GM12892 (cell line): ENCODE measurements around the gene EHD2.

Source experiments
- DNase-seq: peaks from one replicate; pipeline ENCODE4 v3.0.0; 2011; ENCODE audit not compliant: insufficient read length
- FAIRE-seq: peaks from 2 replicates; lab custom pipeline; 2011; peaks lifted over from hg19 to GRCh38; lab: Jason Lieb, UNC
- POLR2A ChIP-seq: IDR thresholded peaks from 2 replicates; pipeline ENCODE4 v1.6.1; 2011; ENCODE audit warnings: low read depth, low read length, control low read depth
- POLR2AphosphoS5 ChIP-seq: IDR thresholded peaks from 2 replicates; pipeline ENCODE4 v1.6.1; 2011; ENCODE audit warnings: low read depth, low read length, control low read depth
- TAF1 ChIP-seq: IDR thresholded peaks from 2 replicates; pipeline ENCODE4 v1.6.1; 2011; ENCODE audit warnings: low read depth, mild to moderate bottlenecking, control low read depth, low read length, borderline replicate concordance

Gene EHD2

GRCh38 chr19:47693489-47693888 is 19.7 kb upstream of the EHD2 start:
- TF ChIP-seq TAF1 (no peak), POLR2A (no peak), POLR2AphosphoS5 (no peak)
- FAIRE-seq = no peak
- no peak for DNase-seq

GRCh38 chr19:47693903-47694302 is 19.3 kb upstream of the EHD2 start:
- TF ChIP-seq POLR2AphosphoS5 (no peak), TAF1 (no peak), POLR2A (no peak)
- no peak for DNase-seq
- no peak for FAIRE-seq

DNA sequence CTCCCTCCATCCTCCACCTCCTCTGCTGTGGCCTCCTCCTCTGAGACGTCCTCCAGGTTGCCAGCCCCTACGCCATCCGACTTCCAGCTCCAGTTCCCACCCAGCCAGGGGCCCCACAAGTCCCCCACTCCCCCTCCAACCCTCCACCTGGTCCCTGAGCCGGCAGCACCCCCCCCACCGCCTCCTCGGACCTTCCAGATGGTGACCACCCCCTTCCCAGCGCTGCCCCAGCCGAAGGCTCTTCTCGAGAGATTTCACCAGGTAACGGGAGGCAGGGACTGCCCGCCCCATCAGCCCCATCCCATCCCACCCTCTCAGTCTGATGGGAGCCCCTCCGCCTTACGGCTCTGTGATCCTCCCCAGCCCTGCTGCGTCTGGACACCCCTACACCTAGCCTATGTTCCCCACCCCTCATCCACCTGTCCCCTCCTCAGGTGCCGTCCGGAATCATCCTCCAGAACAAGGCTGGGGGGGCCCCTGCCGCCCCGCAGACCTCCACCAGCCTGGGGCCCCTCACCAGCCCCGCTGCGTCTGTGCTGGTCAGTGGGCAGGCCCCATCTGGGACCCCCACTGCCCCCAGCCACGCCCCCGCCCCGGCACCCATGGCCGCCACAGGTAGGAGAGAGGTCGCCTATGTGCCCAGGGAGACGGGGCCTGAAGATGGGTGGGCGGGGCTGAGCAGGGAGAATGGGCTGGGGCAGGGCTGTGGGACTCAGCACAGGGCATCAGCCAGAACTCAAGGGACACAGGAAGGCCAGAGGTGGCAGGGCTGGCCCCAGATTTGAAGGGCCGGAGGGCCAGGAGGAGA is 18.6 kb upstream of the EHD2 start:
- no peak for TF ChIP-seq POLR2AphosphoS5
- no peak for TF ChIP-seq TAF1
- TF ChIP-seq POLR2A = no peak
- FAIRE-seq = no peak
- no peak for DNase-seq

DNA sequence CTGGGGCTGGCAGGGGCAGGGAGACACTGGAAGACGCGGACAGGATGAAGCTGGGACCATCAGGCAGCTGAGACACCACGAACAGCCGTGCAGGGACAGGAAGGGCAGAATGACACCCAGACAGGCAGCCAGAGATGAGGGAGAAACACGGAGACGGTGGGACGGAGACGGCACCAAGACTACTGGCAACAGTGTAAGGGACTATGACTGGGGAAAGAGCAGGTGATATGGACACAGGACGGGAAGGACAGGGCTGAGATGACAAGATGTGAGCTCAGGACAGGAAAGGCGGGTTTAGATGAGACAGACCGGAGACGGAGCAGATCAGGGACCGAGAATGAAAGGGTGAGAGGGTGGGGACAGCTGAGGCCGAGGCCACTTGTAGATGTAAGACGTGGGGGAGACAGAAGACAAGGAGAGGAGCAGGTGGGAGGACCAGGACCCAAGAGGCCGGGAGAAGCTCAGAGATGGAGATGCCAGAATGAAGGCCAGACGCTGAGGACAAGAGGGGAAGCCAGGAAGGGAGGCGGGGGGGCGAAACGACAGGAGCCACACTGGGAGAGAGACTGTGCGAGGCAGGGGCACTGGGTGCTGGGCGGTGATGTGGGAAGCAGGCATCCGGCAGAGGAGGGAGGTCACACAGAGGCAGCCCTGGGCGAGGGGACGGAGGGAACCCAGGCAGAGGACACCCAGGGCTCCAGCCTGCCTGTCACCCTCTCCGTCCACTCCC is 17.5 kb upstream of the EHD2 start:
- DNase-seq (no peak), FAIRE-seq (no peak)
- TF ChIP-seq POLR2AphosphoS5 (no peak), TAF1 (no peak), POLR2A (no peak)

DNA sequence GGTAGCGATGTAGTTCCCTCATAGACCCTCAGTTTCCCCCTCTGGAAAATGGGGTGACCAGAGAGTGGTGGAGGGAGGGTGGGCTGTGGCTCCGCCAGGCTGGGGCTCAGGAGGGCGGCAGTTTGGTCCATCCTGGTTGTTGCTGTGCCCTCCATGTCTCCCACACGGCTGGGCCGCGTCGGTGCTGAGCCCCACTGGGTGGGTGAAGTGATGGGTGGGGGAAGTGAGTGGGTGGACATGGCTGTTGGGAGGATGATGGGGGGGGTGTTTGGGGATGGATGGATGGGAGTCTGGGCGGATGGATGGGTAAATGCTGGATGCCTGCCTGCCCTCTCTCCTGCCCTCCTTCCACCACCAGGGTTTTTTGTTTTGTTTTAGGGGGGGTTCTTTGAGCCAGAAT is 16.6 kb upstream of the EHD2 start:
- no peak for FAIRE-seq
- TF ChIP-seq TAF1 (no peak), POLR2A (no peak), POLR2AphosphoS5 (no peak)
- DNase-seq = no peak

DNA sequence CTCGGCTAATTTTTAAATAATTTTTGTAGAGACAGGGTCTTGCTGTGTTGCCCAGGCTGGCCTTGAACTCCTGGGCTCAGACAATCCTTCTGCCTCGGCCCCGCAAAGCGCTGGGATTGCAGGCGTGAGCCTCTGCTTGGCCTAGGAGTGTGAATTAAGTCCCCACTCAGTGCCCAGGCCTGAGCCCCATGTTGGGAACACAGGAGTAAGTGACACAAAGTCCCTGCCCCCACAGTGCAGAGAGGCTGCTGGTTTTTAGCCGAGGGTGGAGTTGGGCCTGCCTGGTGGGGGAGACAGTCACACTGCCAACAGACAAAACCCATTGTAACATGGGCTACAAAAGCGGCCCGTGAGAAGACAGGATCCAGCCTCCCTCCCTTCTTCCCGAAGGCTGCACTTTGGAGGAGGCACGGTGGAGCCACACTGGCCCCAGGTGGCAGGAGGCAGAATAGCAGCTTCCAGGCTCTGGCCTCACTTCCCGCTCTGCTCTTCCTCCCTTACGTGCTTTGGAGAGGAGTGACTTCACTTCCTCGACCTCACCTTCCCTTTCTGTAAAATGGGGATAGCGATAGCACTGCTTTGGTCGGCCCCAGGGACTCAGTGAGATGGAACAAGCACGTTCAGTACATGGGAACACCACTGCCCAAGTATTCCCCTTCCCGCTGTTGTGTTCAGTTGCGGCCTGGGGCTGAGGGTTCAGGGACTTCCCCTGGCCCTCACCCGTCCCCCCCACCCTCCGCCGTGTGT is 15.2 kb upstream of the EHD2 start:
- peak; percentile 92 for FAIRE-seq
- no peak for TF ChIP-seq POLR2A
- TF ChIP-seq TAF1 = no peak
- no peak for TF ChIP-seq POLR2AphosphoS5
- DNase-seq = peak; percentile 74

GRCh38 chr19:47698631-47699359 is 14.4 kb upstream of the EHD2 start:
- no peak for TF ChIP-seq POLR2A
- DNase-seq (no peak), FAIRE-seq (no peak)

DNA sequence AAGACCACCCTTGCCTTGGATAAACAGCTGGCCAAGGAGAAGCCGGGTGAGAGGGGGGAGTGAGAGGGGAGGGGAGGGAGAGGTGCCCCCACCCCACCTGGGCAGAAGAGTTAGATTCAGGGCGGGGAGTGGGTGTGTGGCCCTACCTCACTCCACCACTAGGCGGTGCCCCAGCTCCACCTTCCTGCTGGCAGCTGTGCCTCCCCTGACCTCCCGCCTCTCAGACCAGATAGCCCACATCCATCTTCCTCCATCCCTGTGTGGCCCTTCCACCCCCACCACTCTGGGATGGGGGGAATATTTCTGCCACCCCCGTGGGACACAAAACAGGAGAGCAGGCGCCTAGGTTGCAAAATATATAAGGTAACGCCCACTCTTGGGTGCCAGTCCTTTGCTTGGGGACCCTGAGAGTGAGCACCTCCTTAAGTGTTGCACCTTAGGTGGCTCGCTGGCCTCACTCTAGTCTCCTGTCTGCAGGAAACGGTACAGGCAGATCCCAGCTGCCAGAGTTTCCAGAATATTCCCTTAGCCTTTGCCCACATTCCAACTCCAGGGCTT is 13.8 kb upstream of the EHD2 start:
- FAIRE-seq (peak; percentile 64), DNase-seq (peak; percentile 72)
- no peak for TF ChIP-seq POLR2A
- TF ChIP-seq POLR2AphosphoS5 = no peak
- TF ChIP-seq TAF1 = no peak

GRCh38 chr19:47700934-47701716 is 12.1 kb upstream of the EHD2 start:
- DNase-seq = no peak
- no peak for FAIRE-seq
- TF ChIP-seq TAF1 (no peak), POLR2A (no peak), POLR2AphosphoS5 (no peak)

- TF ChIP-seq TAF1 (no peak), POLR2A (no peak), POLR2AphosphoS5 (no peak)
- DNase-seq = no peak
- FAIRE-seq = no peak
Measured at GRCh38 chr19:47701717-47702552, 11.3 kb upstream of the EHD2 start.
